ENCODE results near the gene KCNA10. TPM values are rescaled to one million over a fixed set of nuclear protein-coding genes. Genes with fewer than 3 reads are reported as not detected.

Gene KCNA10
- total RNA-seq, 1 experiment from 2014 or later: not detected

DNA sequence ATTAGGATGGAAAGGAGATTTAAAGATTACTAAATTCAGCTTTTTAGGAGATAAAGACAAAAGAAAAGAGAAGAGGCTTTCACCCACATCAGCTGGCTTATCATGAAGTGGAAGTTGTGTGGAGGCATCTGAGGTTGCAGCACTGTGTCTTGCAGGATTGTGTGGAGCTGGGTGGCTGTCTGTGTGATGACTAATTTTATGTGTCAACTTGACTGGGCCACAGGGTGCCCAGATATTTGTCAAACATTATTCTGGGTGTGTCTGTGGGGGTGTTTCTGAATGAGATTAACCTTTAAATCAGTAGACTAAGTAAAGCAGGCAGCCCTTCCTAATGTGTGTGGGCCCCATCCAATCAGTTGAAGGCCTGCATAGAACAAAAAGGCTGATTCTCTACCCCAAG is 3.9 kb downstream of the KCNA10 start:
- Histone ChIP-seq H3K4me1 (ENCODE audit: insufficient read depth, low read length) (peaks cover 4% of the 10 kb centered on the region; the same call in 1 of the 2 replicates), H3K27me3 (ENCODE audit: insufficient read depth, low read length) (no peaks in the 10 kb centered on the region)

More for the DNA sequence above, 3.9 kb downstream of the KCNA10 start:
- Histone ChIP-seq H3K4ac (ENCODE audit: low read depth, low read length) (no peak overlapping the region), H4K8ac (replicated peaks; ENCODE audit: insufficient read length, low read depth, low read length) (no peak overlapping the region), H3K9ac (ENCODE audit: extremely low read depth, insufficient read length, low read length) (no peak overlapping the region), H3K27ac (ENCODE audit: insufficient read length, low read depth, low read length) (no peak overlapping the region), H3K23ac (ENCODE audit: insufficient read length, low read depth, low read length) (no peak overlapping the region), H3T11ph (ENCODE audit: low read length) (no peak overlapping the region), H3K9me3 (ENCODE audit: control insufficient read depth, low read depth, low read length) (no peaks in the 10 kb centered on the region), H3K79me2 (ENCODE audit: insufficient read depth, low read length) (no peaks in the 10 kb centered on the region), H2BK5ac (ENCODE audit: insufficient read length, low read length) (no peak overlapping the region), H3K23me2 (ENCODE audit: insufficient read length, low read depth, low read length, poor library complexity, severe bottlenecking) (no peaks in the 10 kb centered on the region), H2BK20ac (ENCODE audit: low read depth, low read length, poor library complexity, severe bottlenecking) (no peak overlapping the region), H2BK15ac (ENCODE audit: low read depth, low read length) (no peak overlapping the region), H3K79me1 (ENCODE audit: insufficient read depth, low read depth, low read length, poor library complexity, severe bottlenecking) (no peaks in the 10 kb centered on the region), H3K56ac (ENCODE audit: insufficient read length, low read depth, low read length) (no peak overlapping the region), H2BK120ac (ENCODE audit: low read depth, low read length, poor library complexity, severe bottlenecking) (no peak overlapping the region), H3K14ac (ENCODE audit: insufficient read depth, low read length) (no peak overlapping the region), H3K4me2 (ENCODE audit: insufficient read depth, insufficient read length, low read length) (no peak overlapping the region), H4K20me1 (ENCODE audit: control insufficient read depth, insufficient read depth, insufficient read length) (no peaks in the 10 kb centered on the region), H3K18ac (ENCODE audit: insufficient read length, low read depth, low read length) (no peak overlapping the region), H2AK5ac (ENCODE audit: insufficient read length, low read length) (no peak overlapping the region), H2BK12ac (ENCODE audit: insufficient read length, low read depth, low read length) (no peak overlapping the region), H4K5ac (ENCODE audit: insufficient read length, low read depth, low read length) (no peak overlapping the region), H4K91ac (ENCODE audit: insufficient read length, low read depth, low read length) (no peak overlapping the region), H2AFZ (ENCODE audit: low read length) (no peak overlapping the region)
- peaks cover 8 to 16% of the 10 kb centered on the region in 2 experiments for H3K9me3 Mint-ChIP-seq
- H3K27ac Mint-ChIP-seq: no peak overlapping the region
- no peak for DNase-seq
- TF ChIP-seq, protein P1, sequence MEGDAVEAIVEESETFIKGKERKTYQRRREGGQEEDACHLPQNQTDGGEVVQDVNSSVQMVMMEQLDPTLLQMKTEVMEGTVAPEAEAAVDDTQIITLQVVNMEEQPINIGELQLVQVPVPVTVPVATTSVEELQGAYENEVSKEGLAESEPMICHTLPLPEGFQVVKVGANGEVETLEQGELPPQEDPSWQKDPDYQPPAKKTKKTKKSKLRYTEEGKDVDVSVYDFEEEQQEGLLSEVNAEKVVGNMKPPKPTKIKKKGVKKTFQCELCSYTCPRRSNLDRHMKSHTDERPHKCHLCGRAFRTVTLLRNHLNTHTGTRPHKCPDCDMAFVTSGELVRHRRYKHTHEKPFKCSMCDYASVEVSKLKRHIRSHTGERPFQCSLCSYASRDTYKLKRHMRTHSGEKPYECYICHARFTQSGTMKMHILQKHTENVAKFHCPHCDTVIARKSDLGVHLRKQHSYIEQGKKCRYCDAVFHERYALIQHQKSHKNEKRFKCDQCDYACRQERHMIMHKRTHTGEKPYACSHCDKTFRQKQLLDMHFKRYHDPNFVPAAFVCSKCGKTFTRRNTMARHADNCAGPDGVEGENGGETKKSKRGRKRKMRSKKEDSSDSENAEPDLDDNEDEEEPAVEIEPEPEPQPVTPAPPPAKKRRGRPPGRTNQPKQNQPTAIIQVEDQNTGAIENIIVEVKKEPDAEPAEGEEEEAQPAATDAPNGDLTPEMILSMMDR (conservative IDR thresholded peaks at IDR 0.05): no peak
- peaks cover 3 to 6% (median 5%) of the 10 kb centered on the region in 3 experiments; a peak in 6 of 7 replicates for H3K36me3 Mint-ChIP-seq (ENCODE audit: insufficient read depth in 1 of 3, low read depth in 3 of 3)
- H3K27me3 Mint-ChIP-seq (ENCODE audit: low read depth): peaks cover 25% of the 10 kb centered on the region
- peaks cover 17 to 22% of the 10 kb centered on the region in 2 experiments for H3K4me1 Mint-ChIP-seq
- H3K4me3 Mint-ChIP-seq: no peak overlapping the region; a peak in 2 of 5 replicates

All from H9 (cell line).